Colonic mucosa (tissue), 4 donors: ENCODE measurements around the gene UBASH3B. TPM values are rescaled to one million over a fixed set of nuclear protein-coding genes. Genes with fewer than 3 reads are reported as not detected.

Source experiments
- DNase-seq: peaks from one replicate; pipeline ENCODE4 v3.0.0-alpha.2; 2020
- H3K27ac ChIP-seq: fragments of 200-600 bp; one replicate; pipeline ENCODE4 v1.8.0; 2021
- H3K27me3 ChIP-seq: fragments of 200-600 bp; one replicate; pipeline ENCODE4 v1.8.0; 2021
- H3K36me3 ChIP-seq: fragments of 200-600 bp; one replicate; pipeline ENCODE4 v1.8.0; 2021
- H3K4me1 ChIP-seq: fragments of 200-600 bp; one replicate; pipeline ENCODE4 v1.8.0; 2021; ENCODE audit warnings: mild to moderate bottlenecking
- H3K4me3 ChIP-seq: fragments of 200-600 bp; one replicate; pipeline ENCODE4 v1.8.0; 2021
- H3K9ac ChIP-seq, 2 donors: one replicate each; pipeline ENCODE4 v1.7.0; 2013; ENCODE audit warnings: control low read depth in 2 of 2, low read depth in 2 of 2, low read length in 2 of 2
- H3K9me3 ChIP-seq: fragments of 200-600 bp; one replicate; pipeline ENCODE4 v1.8.0; 2021
- intact Hi-C: fragments of 100-400 bp; cut with DNase I; formaldehyde crosslinking; loops from one replicate; pipeline ENCODE4 v1.14.1; 2022
- total RNA-seq, 2 donors: library from RNA; stranded (reverse); fragmentation: NEBNext Ultra II Directional in 1 of 2; extraction: Animal tissue kit (Norgen Biotek cat#: 25700) in 1 of 2; gene quantifications; one replicate each; pipeline ENCODE4 v1.2.1, GENCODE V29; 2021
- TF ChIP-seq, protein P1 (sequence below): fragments of 200-600 bp; IDR thresholded peaks from one replicate; pipeline ENCODE4 v1.8.0; 2022; ENCODE audit warnings: antibody characterized with exemption, mild to moderate bottlenecking
- donor health status: healthy.
- donor health status: DM: no; HTN: no; CAD: no.
- donor health status: DM: no; HTN: no; CAD: no.

Gene UBASH3B
- total RNA-seq, 2 donors from 2014 or later: 3.7 to 5.8 TPM

DNA sequence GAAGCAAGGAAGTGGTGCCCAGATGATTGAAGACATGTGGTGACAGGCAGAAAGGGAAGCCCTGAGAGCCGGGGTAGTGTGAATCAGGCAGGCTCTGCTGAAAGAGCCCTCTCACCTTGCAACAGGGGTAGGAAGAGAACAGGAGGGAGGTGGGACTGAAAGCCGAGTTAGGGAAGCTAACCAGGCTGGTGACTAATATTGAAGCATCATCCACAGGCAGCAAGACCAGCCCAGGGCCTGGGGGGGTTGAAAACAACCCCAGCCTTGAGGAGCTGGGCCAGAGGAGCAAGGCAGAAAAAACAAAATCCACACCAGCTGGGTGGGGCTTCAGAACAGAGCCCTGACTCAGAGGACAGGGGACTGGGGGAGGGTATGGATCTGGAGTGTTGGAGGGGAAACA, 147.8 kb downstream of the UBASH3B start:
- no peaks in the 10 kb centered on the region for H3K27me3 ChIP-seq
- H3K36me3 ChIP-seq: no peaks in the 10 kb centered on the region
- no peak for DNase-seq
- intact Hi-C loops: no loop called here
- no peaks in the 10 kb centered on the region for H3K4me1 ChIP-seq
- no peak overlapping the region for H3K9ac ChIP-seq
- H3K27ac ChIP-seq: no peak overlapping the region
- H3K9me3 ChIP-seq: no peaks in the 10 kb centered on the region
- H3K4me3 ChIP-seq: no peak overlapping the region
- TF ChIP-seq, protein P1, sequence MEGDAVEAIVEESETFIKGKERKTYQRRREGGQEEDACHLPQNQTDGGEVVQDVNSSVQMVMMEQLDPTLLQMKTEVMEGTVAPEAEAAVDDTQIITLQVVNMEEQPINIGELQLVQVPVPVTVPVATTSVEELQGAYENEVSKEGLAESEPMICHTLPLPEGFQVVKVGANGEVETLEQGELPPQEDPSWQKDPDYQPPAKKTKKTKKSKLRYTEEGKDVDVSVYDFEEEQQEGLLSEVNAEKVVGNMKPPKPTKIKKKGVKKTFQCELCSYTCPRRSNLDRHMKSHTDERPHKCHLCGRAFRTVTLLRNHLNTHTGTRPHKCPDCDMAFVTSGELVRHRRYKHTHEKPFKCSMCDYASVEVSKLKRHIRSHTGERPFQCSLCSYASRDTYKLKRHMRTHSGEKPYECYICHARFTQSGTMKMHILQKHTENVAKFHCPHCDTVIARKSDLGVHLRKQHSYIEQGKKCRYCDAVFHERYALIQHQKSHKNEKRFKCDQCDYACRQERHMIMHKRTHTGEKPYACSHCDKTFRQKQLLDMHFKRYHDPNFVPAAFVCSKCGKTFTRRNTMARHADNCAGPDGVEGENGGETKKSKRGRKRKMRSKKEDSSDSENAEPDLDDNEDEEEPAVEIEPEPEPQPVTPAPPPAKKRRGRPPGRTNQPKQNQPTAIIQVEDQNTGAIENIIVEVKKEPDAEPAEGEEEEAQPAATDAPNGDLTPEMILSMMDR: no peak

DNA sequence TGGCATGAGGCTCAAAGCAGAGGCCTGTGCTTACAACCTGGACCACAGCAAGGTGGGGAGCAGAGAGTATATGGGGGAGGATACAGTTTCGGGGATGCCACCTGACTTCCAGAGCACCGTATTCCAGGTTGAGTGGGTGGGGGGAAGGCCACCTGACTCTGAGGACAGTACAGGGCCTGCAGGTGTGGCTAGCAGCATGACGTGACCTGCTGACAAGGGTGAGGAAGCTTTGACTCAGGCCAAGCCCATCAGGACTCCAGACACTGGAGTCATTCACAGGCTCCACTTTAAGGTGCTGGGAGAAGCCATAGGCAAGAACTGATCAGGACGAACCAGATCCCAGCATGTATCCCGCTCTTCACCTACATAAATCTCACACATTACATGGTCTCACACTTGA, 148.2 kb downstream of the UBASH3B start:
- no peak overlapping the region for H3K27ac ChIP-seq
- TF ChIP-seq, protein P1: no peak
- H3K4me1 ChIP-seq: no peaks in the 10 kb centered on the region
- H3K27me3 ChIP-seq: no peaks in the 10 kb centered on the region
- DNase-seq: no peak
- H3K9ac ChIP-seq: no peak overlapping the region
- H3K36me3 ChIP-seq: no peaks in the 10 kb centered on the region
- intact Hi-C loops: no loop called here
- H3K4me3 ChIP-seq: no peak overlapping the region
- no peaks in the 10 kb centered on the region for H3K9me3 ChIP-seq

DNA sequence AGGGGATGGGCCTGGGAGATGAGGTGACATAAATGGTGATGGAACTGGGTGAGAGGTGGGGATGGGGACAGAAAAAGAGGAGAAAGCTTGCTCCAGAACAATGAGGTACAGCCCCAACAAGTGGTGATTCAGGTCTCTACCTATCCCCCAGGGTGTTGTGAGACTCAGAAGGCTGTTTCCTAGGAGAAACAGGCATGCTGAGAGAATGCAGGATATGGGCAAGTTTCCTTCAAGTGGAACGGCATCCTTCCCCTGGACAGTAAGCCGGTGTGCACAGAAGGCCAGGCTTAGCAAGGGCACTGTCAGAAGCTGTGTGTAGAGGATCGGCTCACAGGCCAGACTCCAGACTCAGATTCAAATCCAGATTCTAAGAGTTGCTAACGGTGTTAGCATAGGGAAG, 148.6 kb downstream of the UBASH3B start:
- Histone ChIP-seq H3K36me3 (no peaks in the 10 kb centered on the region), H3K27ac (no peak overlapping the region), H3K27me3 (no peaks in the 10 kb centered on the region), H3K4me3 (no peak overlapping the region), H3K9ac (no peak overlapping the region), H3K9me3 (no peaks in the 10 kb centered on the region), H3K4me1 (no peaks in the 10 kb centered on the region)
- TF ChIP-seq, protein P1: no peak
- no peak for DNase-seq
- intact Hi-C loops: no loop called here

DNA sequence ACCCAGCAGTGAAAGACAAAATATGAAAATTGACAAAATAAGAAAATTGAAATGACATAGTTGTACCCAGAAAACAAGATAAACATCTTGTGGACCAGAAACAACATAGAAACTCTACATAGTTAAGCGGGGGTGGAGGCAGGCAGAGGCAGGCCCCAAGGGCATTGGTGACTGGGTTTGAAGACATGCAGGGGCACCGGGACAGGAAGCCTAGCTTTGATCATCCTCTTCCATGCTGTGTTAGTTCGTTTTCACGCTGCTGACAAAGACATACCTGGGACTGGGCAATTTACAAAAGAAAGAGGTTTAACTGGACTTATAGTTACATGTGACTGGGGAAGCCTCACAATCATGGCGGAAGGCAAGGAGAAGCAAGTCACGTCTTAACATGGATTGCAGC, 149.3 kb downstream of the UBASH3B start:
- no peak overlapping the region for H3K9ac ChIP-seq
- no peaks in the 10 kb centered on the region for H3K27me3 ChIP-seq
- no peak for DNase-seq
- no peaks in the 10 kb centered on the region for H3K4me1 ChIP-seq
- no peak overlapping the region for H3K27ac ChIP-seq
- H3K36me3 ChIP-seq: no peaks in the 10 kb centered on the region
- TF ChIP-seq, protein P1: no peak
- intact Hi-C loops: no loop called here
- H3K4me3 ChIP-seq: no peak overlapping the region
- H3K9me3 ChIP-seq: no peaks in the 10 kb centered on the region

DNA sequence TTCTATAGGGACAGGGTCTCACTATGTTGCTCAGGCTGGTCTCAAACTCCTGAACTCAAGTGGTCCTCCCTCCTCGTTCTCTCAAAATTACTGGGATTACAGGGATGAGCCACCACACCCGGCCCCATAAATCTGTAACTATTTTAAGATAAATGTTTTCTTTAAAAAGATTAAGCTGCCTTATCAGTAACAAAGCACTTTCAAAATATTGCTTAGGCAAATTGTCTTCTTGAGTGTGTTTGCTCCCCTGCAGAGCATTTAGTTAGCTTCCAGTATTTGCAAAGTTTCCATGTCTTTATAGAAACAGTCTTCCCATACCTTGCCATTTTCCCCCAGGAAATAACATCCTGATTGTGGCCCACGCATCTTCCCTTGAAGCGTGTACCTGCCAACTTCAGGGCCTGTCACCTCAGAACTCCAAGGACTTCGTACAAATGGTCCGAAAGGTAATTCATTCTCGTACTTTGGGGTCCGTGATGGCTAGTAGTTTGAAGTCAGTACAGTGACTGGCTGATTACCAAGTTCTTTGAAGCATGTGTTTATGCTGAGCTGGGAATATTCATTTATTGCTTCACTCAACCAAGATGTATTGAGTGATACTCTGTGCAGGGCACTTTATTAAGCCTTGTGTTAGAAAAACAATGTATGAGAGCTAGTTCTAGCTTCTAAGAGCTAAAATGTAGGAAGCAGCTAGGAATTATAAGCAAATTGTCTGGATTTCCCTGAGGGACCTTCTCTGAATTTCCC, 152.4 kb downstream of the UBASH3B start:
- H3K36me3 ChIP-seq: no peaks in the 10 kb centered on the region
- no peaks in the 10 kb centered on the region for H3K9me3 ChIP-seq
- no peaks in the 10 kb centered on the region for H3K27me3 ChIP-seq
- intact Hi-C loops: no loop called here
- H3K9ac ChIP-seq: no peak overlapping the region
- no peak overlapping the region for H3K27ac ChIP-seq
- no peak overlapping the region for H3K4me3 ChIP-seq
- H3K4me1 ChIP-seq: no peaks in the 10 kb centered on the region
- TF ChIP-seq, protein P1: no peak
- DNase-seq: no peak
